ENCODE measurements around the gene MLIP.
"Not testable (repeated sequence)": the region's sequence is repeated elsewhere in the genome, so short reads cannot be mapped to it uniquely, and the experiment has no call there.

Gene MLIP

GRCh38 chr6:54244430-54244829, 133.2 kb downstream of the MLIP start:
- TF ChIP-seq ZFX (IDR thresholded peaks at IDR 0.05; ENCODE audit: borderline replicate concordance) (no peak), CTCF (IDR thresholded peaks at IDR 0.05) (peak; percentile 79)
- H3K27ac ChIP-seq: no peak overlapping the region

- no peak overlapping the region for H3K27ac ChIP-seq
- TF ChIP-seq ZFX (IDR thresholded peaks at IDR 0.05; ENCODE audit: borderline replicate concordance) (no peak), CTCF (IDR thresholded peaks at IDR 0.05) (no peak)
Measured at GRCh38 chr6:54245265-54245664, 134.0 kb downstream of the MLIP start.

GRCh38 chr6:54248319-54248718, 137.1 kb downstream of the MLIP start:
- no peak overlapping the region for H3K27ac ChIP-seq
- TF ChIP-seq ZFX (IDR thresholded peaks at IDR 0.05; ENCODE audit: borderline replicate concordance) (no peak), CTCF (IDR thresholded peaks at IDR 0.05) (no peak)

- H3K27ac ChIP-seq: no peak overlapping the region
- TF ChIP-seq ZFX (IDR thresholded peaks at IDR 0.05; ENCODE audit: borderline replicate concordance): no peak
Measured at GRCh38 chr6:54248994-54249393, 137.8 kb downstream of the MLIP start.

GRCh38 chr6:54249812-54250211, 138.6 kb downstream of the MLIP start:
- not testable (repeated sequence) for H3K27ac ChIP-seq

- H3K27ac ChIP-seq: no peak overlapping the region
- TF ChIP-seq CTCF (IDR thresholded peaks at IDR 0.05) (no peak), ZFX (IDR thresholded peaks at IDR 0.05; ENCODE audit: borderline replicate concordance) (no peak)
Measured at GRCh38 chr6:54252496-54252895, 141.3 kb downstream of the MLIP start.

- H3K27ac ChIP-seq: no peak overlapping the region
- TF ChIP-seq CTCF (IDR thresholded peaks at IDR 0.05) (no peak), ZFX (IDR thresholded peaks at IDR 0.05; ENCODE audit: borderline replicate concordance) (no peak)
Measured at GRCh38 chr6:54252916-54253315, 141.7 kb downstream of the MLIP start.

- TF ChIP-seq ZFX (IDR thresholded peaks at IDR 0.05; ENCODE audit: borderline replicate concordance) (no peak), CTCF (IDR thresholded peaks at IDR 0.05) (no peak)
- H3K27ac ChIP-seq: no peak overlapping the region
Measured at GRCh38 chr6:54254886-54255285, 143.6 kb downstream of the MLIP start.

All from 22Rv1 (cell line).